ENCODE measurements around the gene RNF38.

GRCh38 chr9:36431078-36431477, 31.0 kb upstream of the RNF38 start:
- TF ChIP-seq, protein P1, sequence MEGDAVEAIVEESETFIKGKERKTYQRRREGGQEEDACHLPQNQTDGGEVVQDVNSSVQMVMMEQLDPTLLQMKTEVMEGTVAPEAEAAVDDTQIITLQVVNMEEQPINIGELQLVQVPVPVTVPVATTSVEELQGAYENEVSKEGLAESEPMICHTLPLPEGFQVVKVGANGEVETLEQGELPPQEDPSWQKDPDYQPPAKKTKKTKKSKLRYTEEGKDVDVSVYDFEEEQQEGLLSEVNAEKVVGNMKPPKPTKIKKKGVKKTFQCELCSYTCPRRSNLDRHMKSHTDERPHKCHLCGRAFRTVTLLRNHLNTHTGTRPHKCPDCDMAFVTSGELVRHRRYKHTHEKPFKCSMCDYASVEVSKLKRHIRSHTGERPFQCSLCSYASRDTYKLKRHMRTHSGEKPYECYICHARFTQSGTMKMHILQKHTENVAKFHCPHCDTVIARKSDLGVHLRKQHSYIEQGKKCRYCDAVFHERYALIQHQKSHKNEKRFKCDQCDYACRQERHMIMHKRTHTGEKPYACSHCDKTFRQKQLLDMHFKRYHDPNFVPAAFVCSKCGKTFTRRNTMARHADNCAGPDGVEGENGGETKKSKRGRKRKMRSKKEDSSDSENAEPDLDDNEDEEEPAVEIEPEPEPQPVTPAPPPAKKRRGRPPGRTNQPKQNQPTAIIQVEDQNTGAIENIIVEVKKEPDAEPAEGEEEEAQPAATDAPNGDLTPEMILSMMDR (IDR thresholded peaks at IDR 0.05; ENCODE audit: extremely low read depth in 1 of 2, insufficient read depth in 1 of 2, low read depth in 1 of 2, low read length in 2 of 2): no peak
- TF ChIP-seq POLR2AphosphoS5 (IDR thresholded peaks at IDR 0.05; ENCODE audit: insufficient read depth, low read depth, low read length) (no peak), POLR2A (IDR thresholded peaks at IDR 0.05; ENCODE audit: low read depth, low read length) (no peak), MAX (IDR thresholded peaks at IDR 0.05; ENCODE audit: insufficient read depth, insufficient read length) (no peak)
